Measurements from ENCODE around the gene PNPO.
A peak's percentile ranks its signal among the peaks of the same experiment; 100 is the strongest.

PNPO gene

GRCh38 chr17:47949946-47950345, 8.6 kb downstream of the PNPO start:
- DNase-seq, result no peak

- no peak for DNase-seq
These were observed 9.1 kb downstream of the PNPO start for GRCh38 chr17:47950448-47950847.

- no peak for DNase-seq
These were observed 11.0 kb downstream of the PNPO start for GRCh38 chr17:47952171-47953021.

- DNase-seq, result no peak
These were observed 12.5 kb downstream of the PNPO start for GRCh38 chr17:47953909-47954308.

- no peak for DNase-seq
These were observed 14.4 kb downstream of the PNPO start for GRCh38 chr17:47955497-47956461.

GRCh38 chr17:47956791-47957590, 15.6 kb downstream of the PNPO start:
- DNase-seq, result no peak

GRCh38 chr17:47957591-47958490, 16.5 kb downstream of the PNPO start, which contains the start of gene PRR15L:
Gene PRR15L (minus strand): TSS chr17:47957883. CDS start chr17:47953234, 4,649 bp downstream.
- DNase-seq, result no peak

- DNase-seq, result no peak
These were observed 18.7 kb downstream of the PNPO start for GRCh38 chr17:47959825-47960655.

- DNase-seq, result no peak
These were observed 20.0 kb downstream of the PNPO start for GRCh38 chr17:47961406-47961805.

- no peak for DNase-seq
These were observed 21.5 kb downstream of the PNPO start for GRCh38 chr17:47962901-47963300.

GRCh38 chr17:47964856-47965255, 23.5 kb downstream of the PNPO start:
- no peak for DNase-seq

- DNase-seq, result no peak
These were observed 24.7 kb downstream of the PNPO start for GRCh38 chr17:47966079-47966519.

GRCh38 chr17:47967607-47968252, 26.4 kb downstream of the PNPO start:
- DNase-seq, result no peak

GRCh38 chr17:47968836-47969235, 27.5 kb downstream of the PNPO start:
- no peak for DNase-seq

- peak in 1 of 14 donors; percentile 39 for DNase-seq
These were observed 28.8 kb downstream of the PNPO start for GRCh38 chr17:47969930-47970724.

GRCh38 chr17:47970725-47971499, 29.5 kb downstream of the PNPO start, which contains the start of gene CDK5RAP3:
Gene CDK5RAP3 (plus strand): TSS chr17:47971113. CDS start chr17:47971147, 34 bp downstream.
- peak; percentile 85 to 99 (median 98) for DNase-seq

- DNase-seq, result no peak
These were observed 32.2 kb downstream of the PNPO start for GRCh38 chr17:47973541-47973940.

All from C1 segment of cervical spinal cord (tissue), 14 donors.